ENCODE results near the gene TOR1B. TPM values are rescaled to one million over a fixed set of nuclear protein-coding genes. Genes with fewer than 3 reads are reported as not detected.

Gene TOR1B
- total RNA-seq, 4 donors from 2014 or later: 19.2 to 41.2 (median 23.0) TPM

DNA sequence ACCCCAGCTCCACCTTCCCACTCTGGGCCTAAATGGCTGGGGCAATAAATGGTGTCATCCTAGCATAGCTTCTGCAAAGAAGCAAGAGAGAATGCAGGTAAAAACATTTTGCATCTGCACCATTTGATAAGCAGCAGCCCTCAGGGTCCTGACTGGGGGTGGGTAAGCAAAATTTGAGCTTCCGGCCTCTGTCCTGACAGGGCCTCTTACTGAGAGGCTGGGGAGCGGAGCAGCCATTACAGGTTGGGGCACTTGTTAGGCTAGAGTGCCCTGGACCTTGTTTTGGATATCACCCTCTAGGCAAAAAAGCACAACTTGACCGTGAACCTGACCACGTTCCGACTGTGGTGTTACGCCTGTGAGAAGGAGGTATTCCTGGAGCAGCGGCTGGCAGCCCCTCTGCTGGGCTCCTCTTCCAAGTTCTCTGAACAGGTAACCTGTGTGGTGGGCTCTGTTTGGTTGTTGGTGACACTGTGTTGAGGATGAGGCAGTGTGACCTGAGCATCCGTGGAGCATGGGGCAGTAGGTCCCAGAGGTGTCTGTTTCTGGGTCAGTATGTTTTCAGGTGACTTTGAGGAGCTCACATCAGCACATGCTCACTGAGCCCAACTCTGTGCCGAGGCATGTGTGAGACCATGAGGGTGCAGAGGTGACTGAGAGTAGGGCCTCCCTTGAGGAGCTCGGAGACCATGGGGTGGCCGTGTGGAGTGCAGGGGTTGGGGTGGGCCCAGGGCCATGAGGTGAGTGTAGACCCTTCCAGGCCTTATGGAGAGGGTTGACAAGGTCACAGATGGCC is 55.4 kb downstream of the TOR1B start:
- 84 to 89% methylated on average over 8 to 10 of the region's 11 CpGs for WGBS, 2 donors
- TF ChIP-seq EP300 (IDR thresholded peaks at IDR 0.05): no peak
- TF ChIP-seq, protein P1, sequence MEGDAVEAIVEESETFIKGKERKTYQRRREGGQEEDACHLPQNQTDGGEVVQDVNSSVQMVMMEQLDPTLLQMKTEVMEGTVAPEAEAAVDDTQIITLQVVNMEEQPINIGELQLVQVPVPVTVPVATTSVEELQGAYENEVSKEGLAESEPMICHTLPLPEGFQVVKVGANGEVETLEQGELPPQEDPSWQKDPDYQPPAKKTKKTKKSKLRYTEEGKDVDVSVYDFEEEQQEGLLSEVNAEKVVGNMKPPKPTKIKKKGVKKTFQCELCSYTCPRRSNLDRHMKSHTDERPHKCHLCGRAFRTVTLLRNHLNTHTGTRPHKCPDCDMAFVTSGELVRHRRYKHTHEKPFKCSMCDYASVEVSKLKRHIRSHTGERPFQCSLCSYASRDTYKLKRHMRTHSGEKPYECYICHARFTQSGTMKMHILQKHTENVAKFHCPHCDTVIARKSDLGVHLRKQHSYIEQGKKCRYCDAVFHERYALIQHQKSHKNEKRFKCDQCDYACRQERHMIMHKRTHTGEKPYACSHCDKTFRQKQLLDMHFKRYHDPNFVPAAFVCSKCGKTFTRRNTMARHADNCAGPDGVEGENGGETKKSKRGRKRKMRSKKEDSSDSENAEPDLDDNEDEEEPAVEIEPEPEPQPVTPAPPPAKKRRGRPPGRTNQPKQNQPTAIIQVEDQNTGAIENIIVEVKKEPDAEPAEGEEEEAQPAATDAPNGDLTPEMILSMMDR (IDR thresholded peaks at IDR 0.05): no peak
- TF ChIP-seq POLR2A (IDR thresholded peaks at IDR 0.05): no peak
- H3K27me3 ChIP-seq: no peaks in the 10 kb centered on the region
- H3K9me3 ChIP-seq: no peaks in the 10 kb centered on the region
- no peak for DNase-seq (ENCODE audit: low spot score in 2 of 2)
- peaks cover 0 to 4% (median 0%) of the 10 kb centered on the region in 4 donors for H3K4me1 ChIP-seq
- no peak overlapping the region for H3K4me3 ChIP-seq
- peaks cover 3 to 87% (median 29%) of the 10 kb centered on the region in 3 donors for H3K36me3 ChIP-seq
- no peak overlapping the region for H3K27ac ChIP-seq

Other genes with a start within 250 kb of the TOR1B start
- 1 to 10 TPM in 3 of 4 donors, under 1 TPM in 1; 0.90 to 1.7 (median 1.3) TPM for gene C9orf50, start 182.1 kb upstream of the TOR1B start, total RNA-seq
- gene NTMT1, start 177.0 kb upstream of the TOR1B start, total RNA-seq: 10 to 100 TPM; 23.9 to 30.6 (median 27.5) TPM
- gene ASB6, start 161.0 kb upstream of the TOR1B start, total RNA-seq: 10 to 100 TPM; 14.9 to 25.5 (median 22.4) TPM
- 10 to 100 TPM in 3 of 4 donors, 1 to 10 TPM in 1; 9.6 to 32.1 (median 14.9) TPM for gene PRRX2, start 137.5 kb upstream of the TOR1B start, total RNA-seq
- 10 to 100 TPM; 14.7 to 33.0 (median 25.7) TPM for gene PTGES, start 50.1 kb upstream of the TOR1B start, total RNA-seq
- gene TOR1A, start 21.0 kb downstream of the TOR1B start, total RNA-seq: 10 to 100 TPM; 26.0 to 55.2 (median 40.4) TPM
- 10 to 100 TPM; 44.4 to 61.2 (median 52.7) TPM for gene C9orf78, start 32.1 kb downstream of the TOR1B start, total RNA-seq
- gene USP20, start 32.3 kb downstream of the TOR1B start, total RNA-seq: 10 to 100 TPM; 20.1 to 50.1 (median 24.1) TPM
- 100 to 1,000 TPM in 1 of 4 donors, 10 to 100 TPM in 3; 77.0 to 114 (median 86.4) TPM for gene FNBP1, start 240.0 kb downstream of the TOR1B start, total RNA-seq

Measured in tibial nerve (tissue), 4 donors.